ENCODE measurements around the gene TMPRSS4. TPM values are rescaled to one million over a fixed set of nuclear protein-coding genes. Genes with fewer than 3 reads are reported as not detected.
A peak's percentile ranks its signal among the peaks of the same experiment; 100 is the strongest.

TMPRSS4 gene
- total RNA-seq, 3 donors from 2014 or later, result 0.98 TPM; not detected in 2

GRCh38 chr11:118136341-118136740 lies 59.5 kb downstream of the TMPRSS4 start:
- Histone ChIP-seq H3K27ac (no peak overlapping the region), H3K4me3 (no peak overlapping the region), H3K4me1 (no peaks in the 10 kb centered on the region), H3K27me3 (no peaks in the 10 kb centered on the region), H3K9me3 (no peaks in the 10 kb centered on the region), H3K36me3 (no peaks in the 10 kb centered on the region)
- intact Hi-C loops (cut with DNase I; ENCODE audit: low total_unique reads), result loop anchor here (5.0 kb wide), 1 partner anchor 61 kb away; no protein-coding TSS in a partner anchor
- DNase-seq (ENCODE audit: low spot score in 2 of 2), result no peak
- TF ChIP-seq CTCF (IDR thresholded peaks at IDR 0.05) (no peak), POLR2AphosphoS5 (IDR thresholded peaks at IDR 0.05) (no peak), POLR2A (IDR thresholded peaks at IDR 0.05) (no peak)

- intact Hi-C loops (cut with DNase I; ENCODE audit: low total_unique reads), result loop anchor here (5.0 kb wide), 1 partner anchor 60 kb away; no protein-coding TSS in a partner anchor
- Histone ChIP-seq H3K4me3 (no peak overlapping the region), H3K27ac (no peak overlapping the region), H3K36me3 (no peaks in the 10 kb centered on the region), H3K9me3 (no peaks in the 10 kb centered on the region), H3K4me1 (no peaks in the 10 kb centered on the region), H3K27me3 (no peaks in the 10 kb centered on the region)
- TF ChIP-seq CTCF (IDR thresholded peaks at IDR 0.05) (no peak), POLR2AphosphoS5 (IDR thresholded peaks at IDR 0.05) (no peak), POLR2A (IDR thresholded peaks at IDR 0.05) (no peak)
- DNase-seq (ENCODE audit: low spot score in 2 of 2), result no peak
Measured at GRCh38 chr11:118136801-118137200, 59.9 kb downstream of the TMPRSS4 start.

- H3K27me3 ChIP-seq, result no peaks in the 10 kb centered on the region
- TF ChIP-seq POLR2A (IDR thresholded peaks at IDR 0.05) (no peak), POLR2AphosphoS5 (IDR thresholded peaks at IDR 0.05) (no peak), CTCF (IDR thresholded peaks at IDR 0.05) (no peak)
- H3K4me3 ChIP-seq, result no peak overlapping the region
- no peaks in the 10 kb centered on the region for H3K4me1 ChIP-seq
- DNase-seq (ENCODE audit: low spot score in 2 of 2), result peak in 1 of 2 donors; percentile 10
- H3K9me3 ChIP-seq, result no peaks in the 10 kb centered on the region
- intact Hi-C loops (cut with DNase I; ENCODE audit: low total_unique reads), result loop anchor here (5.0 kb wide), 1 partner anchor 58 kb away; no protein-coding TSS in a partner anchor
- H3K27ac ChIP-seq, result no peak overlapping the region
- H3K36me3 ChIP-seq, result no peaks in the 10 kb centered on the region
Measured at GRCh38 chr11:118138839-118139420, 62.1 kb downstream of the TMPRSS4 start.

GRCh38 chr11:118139578-118139977 lies 62.7 kb downstream of the TMPRSS4 start:
- Histone ChIP-seq H3K9me3 (no peaks in the 10 kb centered on the region), H3K4me3 (no peak overlapping the region), H3K36me3 (no peaks in the 10 kb centered on the region), H3K27ac (no peak overlapping the region), H3K27me3 (peaks cover 0 to 4% of the 10 kb centered on the region in 2 donors), H3K4me1 (no peaks in the 10 kb centered on the region)
- intact Hi-C loops (cut with DNase I; ENCODE audit: low total_unique reads), result loop anchor here (5.0 kb wide), 1 partner anchor 58 kb away; no protein-coding TSS in a partner anchor
- TF ChIP-seq POLR2A (IDR thresholded peaks at IDR 0.05) (no peak), POLR2AphosphoS5 (IDR thresholded peaks at IDR 0.05) (no peak), CTCF (IDR thresholded peaks at IDR 0.05) (no peak)
- DNase-seq (ENCODE audit: low spot score in 2 of 2), result no peak

DNA sequence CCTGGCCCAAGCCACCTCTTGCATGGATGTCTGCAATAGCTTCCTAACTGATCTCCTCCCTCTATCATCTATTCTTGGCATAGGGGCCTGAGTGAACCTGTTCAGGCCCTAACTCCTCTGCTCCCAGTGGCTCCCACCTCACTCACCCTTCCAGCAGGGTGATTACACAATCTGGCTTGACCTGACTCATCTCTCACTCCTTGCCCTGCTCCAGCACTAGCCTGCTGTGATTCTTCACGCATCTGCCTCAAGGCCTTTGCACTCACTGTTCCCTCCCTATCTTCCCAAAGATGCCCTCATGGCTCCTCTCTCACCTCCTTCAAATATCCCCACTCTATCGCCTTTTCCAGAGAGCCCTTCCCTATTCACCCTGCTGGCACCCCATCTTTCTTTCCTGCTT lies 65.2 kb downstream of the TMPRSS4 start:
- Histone ChIP-seq H3K4me3 (no peak overlapping the region), H3K36me3 (no peaks in the 10 kb centered on the region), H3K27ac (no peak overlapping the region), H3K4me1 (no peaks in the 10 kb centered on the region), H3K27me3 (peaks cover 0 to 4% of the 10 kb centered on the region in 2 donors), H3K9me3 (no peaks in the 10 kb centered on the region)
- DNase-seq (ENCODE audit: low spot score in 2 of 2), result no peak
- intact Hi-C loops (cut with DNase I; ENCODE audit: low total_unique reads), result loop anchor here (5.0 kb wide), 1 partner anchor 1615 kb away; no protein-coding TSS in a partner anchor
- no peak for TF ChIP-seq CTCF (IDR thresholded peaks at IDR 0.05)
- TF ChIP-seq POLR2A (IDR thresholded peaks at IDR 0.05), result no peak
- TF ChIP-seq POLR2AphosphoS5 (IDR thresholded peaks at IDR 0.05), result no peak

Data from breast epithelium (tissue), 4 donors.